Measurements from ENCODE around the gene DPYD.

The DPYD gene

GRCh38 chr1:97920832-97921571, at the start of gene DPYD:
DPYD (minus strand) TSS chr1:97921034; CDS start chr1:97920922, 112 bp downstream.
- H3K4me3 ChIP-seq (ENCODE audit: low read depth, low read length) = peak within 1 kb of the TSS; percentile 91
- POLR2A ChIA-PET = interaction anchor here (0.8 to 1.4 kb wide), 5 partner anchors 10 to 127 kb away, joined by 3 to 5 read pairs (median 4); no protein-coding TSS in a partner anchor
- CTCF ChIA-PET = interaction anchor here (0.7 to 2.1 kb wide), 5 partner anchors 12 to 547 kb away, joined by 3 to 7 read pairs (median 3); no protein-coding TSS in a partner anchor
- no peak for TF ChIP-seq CTCF (IDR thresholded peaks at IDR 0.05; ENCODE audit: insufficient read depth, low read length, missing control alignments)
- DNase-seq (ENCODE audit: low read depth, low spot score) = no peak

GRCh38 chr1:97960470-97960869, 39.6 kb upstream of the DPYD start:
- no peak for TF ChIP-seq CTCF (IDR thresholded peaks at IDR 0.05; ENCODE audit: insufficient read depth, low read length, missing control alignments)
- H3K4me3 ChIP-seq (ENCODE audit: low read depth, low read length) = no peak overlapping the region
- no peak for DNase-seq (ENCODE audit: low read depth, low spot score)
- CTCF ChIA-PET = interaction anchor here (1.2 kb wide), 1 partner anchor 9 kb away, joined by 3 read pairs; no protein-coding TSS in a partner anchor
- POLR2A ChIA-PET = no interaction called here

GRCh38 chr1:97947695-97948094, 26.9 kb upstream of the DPYD start:
- peak overlapping the region; percentile 30 for H3K4me3 ChIP-seq (ENCODE audit: low read depth, low read length)
- TF ChIP-seq CTCF (IDR thresholded peaks at IDR 0.05; ENCODE audit: insufficient read depth, low read length, missing control alignments) = no peak
- POLR2A ChIA-PET = no interaction called here
- CTCF ChIA-PET = no interaction called here
- peak; percentile 40 for DNase-seq (ENCODE audit: low read depth, low spot score)

GRCh38 chr1:97943354-97943753, 22.5 kb upstream of the DPYD start:
- no peak for TF ChIP-seq CTCF (IDR thresholded peaks at IDR 0.05; ENCODE audit: insufficient read depth, low read length, missing control alignments)
- no peak overlapping the region for H3K4me3 ChIP-seq (ENCODE audit: low read depth, low read length)
- POLR2A ChIA-PET = interaction anchor here (1.4 kb wide), 1 partner anchor 23 kb away, joined by 4 read pairs; the partner anchor contains the start of gene DPYD
- peak; percentile 65 for DNase-seq (ENCODE audit: low read depth, low spot score)
- CTCF ChIA-PET = interaction anchor here (1.4 kb wide), 1 partner anchor 23 kb away, joined by 3 read pairs; no protein-coding TSS in a partner anchor

GRCh38 chr1:97942161-97943123, 21.6 kb upstream of the DPYD start:
- H3K4me3 ChIP-seq (ENCODE audit: low read depth, low read length) = no peak overlapping the region
- ChIA-PET CTCF (no interaction called here), POLR2A (interaction anchor here (1.4 kb wide), 1 partner anchor 22 kb away, joined by 4 read pairs; the partner anchor contains the start of gene DPYD)
- TF ChIP-seq CTCF (IDR thresholded peaks at IDR 0.05; ENCODE audit: insufficient read depth, low read length, missing control alignments) = no peak
- no peak for DNase-seq (ENCODE audit: low read depth, low spot score)

GRCh38 chr1:97938285-97938642, 17.4 kb upstream of the DPYD start:
- ChIA-PET POLR2A (no interaction called here), CTCF (no interaction called here)
- H3K4me3 ChIP-seq (ENCODE audit: low read depth, low read length) = no peak overlapping the region
- no peak for DNase-seq (ENCODE audit: low read depth, low spot score)
- no peak for TF ChIP-seq CTCF (IDR thresholded peaks at IDR 0.05; ENCODE audit: insufficient read depth, low read length, missing control alignments)

All from AG04449 (cell line).